Prostate gland (tissue), 2 donors: ENCODE measurements around the gene NFKB1.

Experiments used
- CTCF ChIP-seq, 4 experiments: fragments of 200-600 bp in 2 of 4; fragments of 450-650 bp in 2 of 4; sonication (generic) in 2 of 4; IDR thresholded peaks; 1 replicate in 3 of 4; 2 replicates in 1 of 4; pipeline ENCODE4 v1.5.1; 2016 to 2019; ENCODE audit warnings: antibody characterized with exemption in 4 of 4, mild to moderate bottlenecking in 2 of 4, moderate library complexity in 2 of 4
- POLR2A ChIP-seq: fragments of 450-650 bp; IDR thresholded peaks from one replicate; pipeline ENCODE4 v1.6.1; 2016; ENCODE audit warnings: antibody characterized with exemption, mild to moderate bottlenecking

GRCh38 chr4:102501447-102501696 lies 213 bp downstream of the NFKB1 start:
- TF ChIP-seq CTCF (IDR thresholded peaks at IDR 0.05) (no peak), POLR2A (no peak)
